GM10266 (cell line): Measurements from ENCODE around the gene EPHA6.

Experiments used
- DNase-seq: peaks from one replicate; pipeline ENCODE4 v3.0.0; 2012; ENCODE audit errors: extremely low spot score
- CTCF ChIP-seq: IDR thresholded peaks from 2 replicates; pipeline ENCODE4 v1.5.1; 2012; ENCODE audit warnings: mild to moderate bottlenecking, low read depth; ENCODE audit not compliant: control insufficient read depth, insufficient read depth; ENCODE audit errors: missing control alignments

EPHA6 gene

GRCh38 chr3:97241417-97241816 lies 427.0 kb downstream of the EPHA6 start:
- DNase-seq, result no peak
- no peak for TF ChIP-seq CTCF

GRCh38 chr3:97245201-97245910 lies 431.0 kb downstream of the EPHA6 start:
- TF ChIP-seq CTCF, result no peak
- no peak for DNase-seq

GRCh38 chr3:97256060-97256459 lies 441.7 kb downstream of the EPHA6 start:
- DNase-seq, result no peak
- no peak for TF ChIP-seq CTCF

- TF ChIP-seq CTCF, result no peak
- DNase-seq, result no peak
These were observed 443.7 kb downstream of the EPHA6 start for GRCh38 chr3:97257942-97258697.

GRCh38 chr3:97259263-97259662 lies 444.9 kb downstream of the EPHA6 start:
- TF ChIP-seq CTCF, result no peak
- DNase-seq, result no peak

GRCh38 chr3:97264180-97264579 lies 449.8 kb downstream of the EPHA6 start:
- no peak for DNase-seq
- no peak for TF ChIP-seq CTCF
